K562 (cell line): ENCODE data around the gene COPS4. TPM values are rescaled to one million over a fixed set of nuclear protein-coding genes. Genes with fewer than 3 reads are reported as not detected.
A peak's percentile ranks its signal among the peaks of the same experiment; 100 is the strongest.

Source experiments
- ELF1 ChIP-seq: fragments of 200-800 bp; sonication (Bioruptor generic); IDR thresholded peaks from 2 replicates; pipeline ENCODE4 v1.6.1; 2016; ENCODE audit warnings: missing genetic modification characterization, missing compliant biosample characterization
- SIRT6 ChIP-seq: IDR thresholded peaks from one replicate; pipeline ENCODE4 v1.6.1; 2012; ENCODE audit warnings: low read depth, mild to moderate bottlenecking, control low read depth, inconsistent platforms, low read length, moderate library complexity
- SP2 ChIP-seq: IDR thresholded peaks from 2 replicates; pipeline ENCODE4 v1.6.1; 2011; ENCODE audit warnings: mild to moderate bottlenecking, low read depth, low read length, moderate library complexity; ENCODE audit not compliant: poor library complexity, severe bottlenecking; ENCODE audit errors: extremely low read depth
- TAF1 ChIP-seq: IDR thresholded peaks from 2 replicates; pipeline ENCODE4 v1.6.1; 2011; ENCODE audit warnings: mild to moderate bottlenecking, low read length, moderate library complexity; ENCODE audit not compliant: insufficient read depth, control insufficient read depth, severe bottlenecking; ENCODE audit errors: extremely low read depth
- ZNF431 ChIP-seq: sonication (generic); formaldehyde crosslinking; IDR thresholded peaks from 2 replicates; pipeline ENCODE4 v1.8.0; 2022; ENCODE audit warnings: mild to moderate bottlenecking, missing genetic modification reagents
- ZNF764 ChIP-seq: fragments of 250-450 bp; sonication (Bioruptor Pico); IDR thresholded peaks from 2 replicates; pipeline ENCODE4 v1.4.0; 2020; ENCODE audit warnings: low read depth, mild to moderate bottlenecking, moderate library complexity
- polyA plus RNA-seq, 8 experiments: library from polyadenylated mRNA; depleted of rRNA in 4 of 8; stranded (reverse) in 5 of 8; unstranded in 3 of 8; fragments of >200 nt; fragmentation: Nextera tagmentation in 2 of 8; fragmentation: Illumina TruSeq in 1 of 8; extraction: Ambion mirVana in 2 of 8; extraction: Trizol in 1 of 8; gene quantifications; 2 replicates each; pipeline versions ENCODE4 v1.2.1 to v1.2.3, GENCODE V29; 2011 to 2014; ENCODE audit warnings: inconsistent platforms in 1 of 8, missing spikeins in 1 of 8
- total RNA-seq, 7 experiments: library from RNA; depleted of rRNA in 6 of 7; stranded (reverse); fragments of >200 nt in 6 of 7; fragmentation: Illumina TruSeq in 2 of 7; extraction: Trizol in 2 of 7; gene quantifications; 2 replicates each; pipeline versions ENCODE4 v1.2.1 to v1.2.3, GENCODE V29; 2011 to 2021; ENCODE audit warnings: low replicate concordance in 1 of 7
- TF ChIP-seq, protein P1 (sequence below): IDR thresholded peaks from 2 replicates; pipeline ENCODE4 v1.6.1; 2014; ENCODE audit warnings: antibody characterized with exemption
- TF ChIP-seq, protein P2 (sequence below), 2 experiments: fragments of 200-800 bp in 1 of 2; sonication (Bioruptor generic) in 1 of 2; sonication (generic) in 1 of 2; formaldehyde crosslinking in 1 of 2; IDR thresholded peaks in 1 of 2; conservative IDR thresholded peaks in 1 of 2; 2 replicates each; pipeline versions ENCODE4 v1.5.0 to v1.6.1; 2016 to 2020; ENCODE audit warnings: missing compliant biosample characterization in 1 of 2, missing genetic modification characterization in 1 of 2, missing genetic modification reagents in 1 of 2
- TF ChIP-seq, protein P3 (sequence below): fragments of 450-650 bp; IDR thresholded peaks from 2 replicates; pipeline ENCODE4 v1.6.1; 2016; ENCODE audit warnings: missing biosample characterization, missing genetic modification characterization
- TF ChIP-seq, protein P4 (sequence below): fragments of 450-650 bp; IDR thresholded peaks from 2 replicates; pipeline ENCODE4 v1.6.1; 2016; ENCODE audit warnings: mild to moderate bottlenecking, moderate library complexity

The COPS4 gene
- total and polyA plus RNA-seq, 9 of the 15 experiments (the other 6 are each of a cell fraction or from before 2014, with no cell fraction given): 44.7 to 180 (median 70.9) TPM

DNA sequence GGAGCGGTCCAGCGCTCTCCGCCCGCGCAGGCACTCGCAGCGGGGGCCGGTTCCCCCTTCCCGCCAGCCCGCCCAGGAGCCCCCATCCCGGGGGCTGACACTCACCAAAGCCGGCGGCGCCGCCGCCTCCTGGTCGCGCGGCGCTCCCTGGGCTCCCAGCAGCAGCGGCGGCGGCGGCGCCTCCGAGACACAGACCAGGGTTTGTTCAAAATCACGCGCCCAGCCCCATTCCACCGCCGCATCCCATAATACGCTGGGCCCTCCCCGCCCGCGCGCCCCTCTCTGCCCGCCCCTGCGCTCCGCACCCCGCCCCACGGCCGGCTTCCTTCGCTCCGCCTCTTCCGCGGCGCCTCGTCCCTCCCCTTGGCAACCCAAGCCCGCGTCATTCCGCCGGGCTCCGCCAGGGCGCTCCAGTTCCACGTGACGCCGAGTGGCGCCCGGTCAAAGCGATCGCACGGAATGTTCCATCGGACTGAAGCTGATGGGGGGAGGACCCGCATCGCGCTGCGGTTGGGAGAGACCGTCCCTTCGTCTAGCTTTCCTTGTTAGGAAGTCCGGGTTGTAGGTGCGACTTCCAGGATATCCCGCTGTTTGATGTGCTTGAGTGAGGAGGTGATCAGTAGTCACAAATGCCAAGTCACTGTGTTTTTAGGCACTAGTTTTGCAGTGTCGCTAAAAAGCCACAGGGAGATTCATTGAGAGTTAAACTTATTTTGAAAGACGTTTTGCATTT, 22.1 kb upstream of the COPS4 start (continued):
- TF ChIP-seq, protein P1, sequence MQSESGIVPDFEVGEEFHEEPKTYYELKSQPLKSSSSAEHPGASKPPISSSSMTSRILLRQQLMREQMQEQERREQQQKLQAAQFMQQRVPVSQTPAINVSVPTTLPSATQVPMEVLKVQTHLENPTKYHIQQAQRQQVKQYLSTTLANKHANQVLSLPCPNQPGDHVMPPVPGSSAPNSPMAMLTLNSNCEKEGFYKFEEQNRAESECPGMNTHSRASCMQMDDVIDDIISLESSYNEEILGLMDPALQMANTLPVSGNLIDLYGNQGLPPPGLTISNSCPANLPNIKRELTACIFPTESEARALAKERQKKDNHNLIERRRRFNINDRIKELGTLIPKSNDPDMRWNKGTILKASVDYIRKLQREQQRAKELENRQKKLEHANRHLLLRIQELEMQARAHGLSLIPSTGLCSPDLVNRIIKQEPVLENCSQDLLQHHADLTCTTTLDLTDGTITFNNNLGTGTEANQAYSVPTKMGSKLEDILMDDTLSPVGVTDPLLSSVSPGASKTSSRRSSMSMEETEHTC: peak; percentile 83
- TF ChIP-seq, protein P2, sequence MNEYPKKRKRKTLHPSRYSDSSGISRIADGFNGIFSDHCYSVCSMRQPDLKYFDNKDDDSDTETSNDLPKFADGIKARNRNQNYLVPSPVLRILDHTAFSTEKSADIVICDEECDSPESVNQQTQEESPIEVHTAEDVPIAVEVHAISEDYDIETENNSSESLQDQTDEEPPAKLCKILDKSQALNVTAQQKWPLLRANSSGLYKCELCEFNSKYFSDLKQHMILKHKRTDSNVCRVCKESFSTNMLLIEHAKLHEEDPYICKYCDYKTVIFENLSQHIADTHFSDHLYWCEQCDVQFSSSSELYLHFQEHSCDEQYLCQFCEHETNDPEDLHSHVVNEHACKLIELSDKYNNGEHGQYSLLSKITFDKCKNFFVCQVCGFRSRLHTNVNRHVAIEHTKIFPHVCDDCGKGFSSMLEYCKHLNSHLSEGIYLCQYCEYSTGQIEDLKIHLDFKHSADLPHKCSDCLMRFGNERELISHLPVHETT (CRISPR knock-in tag; conservative IDR thresholded peaks at IDR 0.05 in 1 of 2, IDR thresholded peaks at IDR 0.05 in 1 of 2): peak in 1 of 2 experiments; percentile 83; a peak in 2 of 4 replicates
- TF ChIP-seq TAF1 (peak; percentile 29), ELF1 (tag) (peak; percentile 82), SIRT6 (no peak), SP2 (no peak), ZNF431 (CRISPR knock-in tag) (no peak; the same call in 1 of the 2 replicates), ZNF764 (CRISPR knock-in tag) (no peak)
- TF ChIP-seq, protein P3, sequence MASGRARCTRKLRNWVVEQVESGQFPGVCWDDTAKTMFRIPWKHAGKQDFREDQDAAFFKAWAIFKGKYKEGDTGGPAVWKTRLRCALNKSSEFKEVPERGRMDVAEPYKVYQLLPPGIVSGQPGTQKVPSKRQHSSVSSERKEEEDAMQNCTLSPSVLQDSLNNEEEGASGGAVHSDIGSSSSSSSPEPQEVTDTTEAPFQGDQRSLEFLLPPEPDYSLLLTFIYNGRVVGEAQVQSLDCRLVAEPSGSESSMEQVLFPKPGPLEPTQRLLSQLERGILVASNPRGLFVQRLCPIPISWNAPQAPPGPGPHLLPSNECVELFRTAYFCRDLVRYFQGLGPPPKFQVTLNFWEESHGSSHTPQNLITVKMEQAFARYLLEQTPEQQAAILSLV (tag): no peak
- TF ChIP-seq, protein P4, sequence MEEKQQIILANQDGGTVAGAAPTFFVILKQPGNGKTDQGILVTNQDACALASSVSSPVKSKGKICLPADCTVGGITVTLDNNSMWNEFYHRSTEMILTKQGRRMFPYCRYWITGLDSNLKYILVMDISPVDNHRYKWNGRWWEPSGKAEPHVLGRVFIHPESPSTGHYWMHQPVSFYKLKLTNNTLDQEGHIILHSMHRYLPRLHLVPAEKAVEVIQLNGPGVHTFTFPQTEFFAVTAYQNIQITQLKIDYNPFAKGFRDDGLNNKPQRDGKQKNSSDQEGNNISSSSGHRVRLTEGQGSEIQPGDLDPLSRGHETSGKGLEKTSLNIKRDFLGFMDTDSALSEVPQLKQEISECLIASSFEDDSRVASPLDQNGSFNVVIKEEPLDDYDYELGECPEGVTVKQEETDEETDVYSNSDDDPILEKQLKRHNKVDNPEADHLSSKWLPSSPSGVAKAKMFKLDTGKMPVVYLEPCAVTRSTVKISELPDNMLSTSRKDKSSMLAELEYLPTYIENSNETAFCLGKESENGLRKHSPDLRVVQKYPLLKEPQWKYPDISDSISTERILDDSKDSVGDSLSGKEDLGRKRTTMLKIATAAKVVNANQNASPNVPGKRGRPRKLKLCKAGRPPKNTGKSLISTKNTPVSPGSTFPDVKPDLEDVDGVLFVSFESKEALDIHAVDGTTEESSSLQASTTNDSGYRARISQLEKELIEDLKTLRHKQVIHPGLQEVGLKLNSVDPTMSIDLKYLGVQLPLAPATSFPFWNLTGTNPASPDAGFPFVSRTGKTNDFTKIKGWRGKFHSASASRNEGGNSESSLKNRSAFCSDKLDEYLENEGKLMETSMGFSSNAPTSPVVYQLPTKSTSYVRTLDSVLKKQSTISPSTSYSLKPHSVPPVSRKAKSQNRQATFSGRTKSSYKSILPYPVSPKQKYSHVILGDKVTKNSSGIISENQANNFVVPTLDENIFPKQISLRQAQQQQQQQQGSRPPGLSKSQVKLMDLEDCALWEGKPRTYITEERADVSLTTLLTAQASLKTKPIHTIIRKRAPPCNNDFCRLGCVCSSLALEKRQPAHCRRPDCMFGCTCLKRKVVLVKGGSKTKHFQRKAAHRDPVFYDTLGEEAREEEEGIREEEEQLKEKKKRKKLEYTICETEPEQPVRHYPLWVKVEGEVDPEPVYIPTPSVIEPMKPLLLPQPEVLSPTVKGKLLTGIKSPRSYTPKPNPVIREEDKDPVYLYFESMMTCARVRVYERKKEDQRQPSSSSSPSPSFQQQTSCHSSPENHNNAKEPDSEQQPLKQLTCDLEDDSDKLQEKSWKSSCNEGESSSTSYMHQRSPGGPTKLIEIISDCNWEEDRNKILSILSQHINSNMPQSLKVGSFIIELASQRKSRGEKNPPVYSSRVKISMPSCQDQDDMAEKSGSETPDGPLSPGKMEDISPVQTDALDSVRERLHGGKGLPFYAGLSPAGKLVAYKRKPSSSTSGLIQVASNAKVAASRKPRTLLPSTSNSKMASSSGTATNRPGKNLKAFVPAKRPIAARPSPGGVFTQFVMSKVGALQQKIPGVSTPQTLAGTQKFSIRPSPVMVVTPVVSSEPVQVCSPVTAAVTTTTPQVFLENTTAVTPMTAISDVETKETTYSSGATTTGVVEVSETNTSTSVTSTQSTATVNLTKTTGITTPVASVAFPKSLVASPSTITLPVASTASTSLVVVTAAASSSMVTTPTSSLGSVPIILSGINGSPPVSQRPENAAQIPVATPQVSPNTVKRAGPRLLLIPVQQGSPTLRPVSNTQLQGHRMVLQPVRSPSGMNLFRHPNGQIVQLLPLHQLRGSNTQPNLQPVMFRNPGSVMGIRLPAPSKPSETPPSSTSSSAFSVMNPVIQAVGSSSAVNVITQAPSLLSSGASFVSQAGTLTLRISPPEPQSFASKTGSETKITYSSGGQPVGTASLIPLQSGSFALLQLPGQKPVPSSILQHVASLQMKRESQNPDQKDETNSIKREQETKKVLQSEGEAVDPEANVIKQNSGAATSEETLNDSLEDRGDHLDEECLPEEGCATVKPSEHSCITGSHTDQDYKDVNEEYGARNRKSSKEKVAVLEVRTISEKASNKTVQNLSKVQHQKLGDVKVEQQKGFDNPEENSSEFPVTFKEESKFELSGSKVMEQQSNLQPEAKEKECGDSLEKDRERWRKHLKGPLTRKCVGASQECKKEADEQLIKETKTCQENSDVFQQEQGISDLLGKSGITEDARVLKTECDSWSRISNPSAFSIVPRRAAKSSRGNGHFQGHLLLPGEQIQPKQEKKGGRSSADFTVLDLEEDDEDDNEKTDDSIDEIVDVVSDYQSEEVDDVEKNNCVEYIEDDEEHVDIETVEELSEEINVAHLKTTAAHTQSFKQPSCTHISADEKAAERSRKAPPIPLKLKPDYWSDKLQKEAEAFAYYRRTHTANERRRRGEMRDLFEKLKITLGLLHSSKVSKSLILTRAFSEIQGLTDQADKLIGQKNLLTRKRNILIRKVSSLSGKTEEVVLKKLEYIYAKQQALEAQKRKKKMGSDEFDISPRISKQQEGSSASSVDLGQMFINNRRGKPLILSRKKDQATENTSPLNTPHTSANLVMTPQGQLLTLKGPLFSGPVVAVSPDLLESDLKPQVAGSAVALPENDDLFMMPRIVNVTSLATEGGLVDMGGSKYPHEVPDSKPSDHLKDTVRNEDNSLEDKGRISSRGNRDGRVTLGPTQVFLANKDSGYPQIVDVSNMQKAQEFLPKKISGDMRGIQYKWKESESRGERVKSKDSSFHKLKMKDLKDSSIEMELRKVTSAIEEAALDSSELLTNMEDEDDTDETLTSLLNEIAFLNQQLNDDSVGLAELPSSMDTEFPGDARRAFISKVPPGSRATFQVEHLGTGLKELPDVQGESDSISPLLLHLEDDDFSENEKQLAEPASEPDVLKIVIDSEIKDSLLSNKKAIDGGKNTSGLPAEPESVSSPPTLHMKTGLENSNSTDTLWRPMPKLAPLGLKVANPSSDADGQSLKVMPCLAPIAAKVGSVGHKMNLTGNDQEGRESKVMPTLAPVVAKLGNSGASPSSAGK: no peak; the same call in 1 of the 2 replicates
